ENCODE measurements around the gene DDX3X.
"Not testable (repeated sequence)": the region's sequence is repeated elsewhere in the genome, so short reads cannot be mapped to it uniquely, and the experiment has no call there.

The DDX3X gene

GRCh38 chrX:41333744-41334362 lies at the start of gene DDX3X:
Gene DDX3X, plus strand, starts transcription at chrX:41334162. Its CDS starts 91 bp downstream, at chrX:41334253.
- peak; percentile 82 for DNase-seq

GRCh38 chrX:41285928-41286327 lies 48.0 kb upstream of the DDX3X start:
- DNase-seq = not testable (repeated sequence)

GRCh38 chrX:41288641-41289040 lies 45.3 kb upstream of the DDX3X start:
- no peak for DNase-seq

GRCh38 chrX:41289095-41289494 lies 44.9 kb upstream of the DDX3X start:
- DNase-seq = no peak

- DNase-seq = no peak
Observed at GRCh38 chrX:41291309-41291708, 42.7 kb upstream of the DDX3X start.

GRCh38 chrX:41293269-41293668 lies 40.7 kb upstream of the DDX3X start:
- peak; percentile 1 for DNase-seq

- no peak for DNase-seq
Observed at GRCh38 chrX:41300758-41301437, 33.1 kb upstream of the DDX3X start.

- DNase-seq = no peak
Observed at GRCh38 chrX:41301438-41301824, 32.5 kb upstream of the DDX3X start.

- peak; percentile 2 for DNase-seq
Observed at GRCh38 chrX:41302370-41302769, 31.6 kb upstream of the DDX3X start.

GRCh38 chrX:41303013-41303412 lies 30.9 kb upstream of the DDX3X start:
- no peak for DNase-seq

GRCh38 chrX:41304178-41304577 lies 29.8 kb upstream of the DDX3X start:
- DNase-seq = no peak

GRCh38 chrX:41308884-41309647 lies 24.9 kb upstream of the DDX3X start:
- DNase-seq = no peak

GRCh38 chrX:41312786-41313185 lies 21.2 kb upstream of the DDX3X start:
- no peak for DNase-seq

- no peak for DNase-seq
Observed at GRCh38 chrX:41313419-41313818, 20.5 kb upstream of the DDX3X start.

- DNase-seq = no peak
Observed at GRCh38 chrX:41314204-41314603, 19.8 kb upstream of the DDX3X start.

GRCh38 chrX:41314881-41315280 lies 19.1 kb upstream of the DDX3X start:
- DNase-seq = no peak

GRCh38 chrX:41316266-41316665 lies 17.7 kb upstream of the DDX3X start:
- not testable (repeated sequence) for DNase-seq

- DNase-seq = no peak
Observed at GRCh38 chrX:41317477-41318208, 16.3 kb upstream of the DDX3X start.

- DNase-seq = no peak
Observed at GRCh38 chrX:41320393-41320792, 13.6 kb upstream of the DDX3X start.

- no peak for DNase-seq
Observed at GRCh38 chrX:41322821-41323603, 10.9 kb upstream of the DDX3X start.

GRCh38 chrX:41326431-41326830 lies 7.5 kb upstream of the DDX3X start:
- DNase-seq = no peak

GRCh38 chrX:41327341-41327740 lies 6.6 kb upstream of the DDX3X start:
- DNase-seq = no peak

- DNase-seq = no peak
Observed at GRCh38 chrX:41329101-41329500, 4.9 kb upstream of the DDX3X start.

Measured in NCI-H2029 (cell line).